HG03039 (cell line): ENCODE measurements around the gene PRDX1.

Experiments
- ATAC-seq: cut with Tn5 transposase; IDR thresholded peaks from one replicate; pipeline ENCODE4 v1.9.1; 2021; ENCODE audit warnings: mild to moderate bottlenecking, moderate library complexity; ENCODE audit not compliant: unreplicated experiment

PRDX1 gene

DNA sequence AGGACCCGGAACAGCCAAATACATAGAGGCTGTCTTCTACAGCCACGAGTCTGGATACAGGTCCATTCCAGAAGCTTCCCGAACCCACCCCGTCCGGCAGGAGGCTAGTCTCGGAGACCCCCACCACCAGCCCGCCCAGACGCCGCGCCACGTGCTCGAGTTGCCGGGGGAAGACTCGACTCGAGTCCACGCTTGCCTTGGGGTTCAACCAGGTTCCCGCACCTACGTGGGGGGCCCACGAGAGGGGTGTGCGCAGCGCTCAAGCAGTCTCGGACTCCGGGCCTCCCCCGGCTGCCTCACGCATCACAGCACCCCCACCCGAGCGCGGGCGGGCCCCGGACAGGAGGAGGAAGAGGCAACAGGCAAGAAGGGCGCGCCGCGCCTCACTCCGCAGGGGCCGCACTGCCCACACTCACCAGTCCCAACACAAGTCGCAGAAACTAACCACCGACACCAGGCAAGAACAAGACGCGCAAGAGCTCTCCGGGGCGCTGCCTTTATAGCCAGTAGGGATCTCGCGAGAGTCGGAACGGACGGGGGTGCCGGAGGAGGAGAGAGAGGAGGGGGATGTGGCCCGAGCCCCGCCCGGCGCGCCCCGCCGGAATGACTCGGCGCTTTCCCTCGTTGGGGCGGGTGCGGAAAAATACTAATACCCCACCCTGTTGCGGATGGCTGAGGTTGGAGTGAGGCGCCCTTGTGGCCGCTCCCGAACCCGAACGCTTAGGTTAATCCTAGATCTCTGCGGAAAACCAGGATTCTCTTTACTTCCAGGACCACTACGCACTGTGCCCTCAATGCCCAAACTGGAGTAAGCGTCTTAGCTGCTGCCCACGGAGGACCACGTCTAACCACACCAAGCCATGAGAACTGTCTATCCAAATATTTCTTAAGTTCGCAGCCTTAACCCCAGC is at the start of gene PRDX1:
TSS of gene PRDX1 (minus strand) at position 472 of the 911 bp plus-strand sequence. CDS start 2,841 bp downstream, outside the sequence.
- peak; percentile 70 for ATAC-seq

DNA sequence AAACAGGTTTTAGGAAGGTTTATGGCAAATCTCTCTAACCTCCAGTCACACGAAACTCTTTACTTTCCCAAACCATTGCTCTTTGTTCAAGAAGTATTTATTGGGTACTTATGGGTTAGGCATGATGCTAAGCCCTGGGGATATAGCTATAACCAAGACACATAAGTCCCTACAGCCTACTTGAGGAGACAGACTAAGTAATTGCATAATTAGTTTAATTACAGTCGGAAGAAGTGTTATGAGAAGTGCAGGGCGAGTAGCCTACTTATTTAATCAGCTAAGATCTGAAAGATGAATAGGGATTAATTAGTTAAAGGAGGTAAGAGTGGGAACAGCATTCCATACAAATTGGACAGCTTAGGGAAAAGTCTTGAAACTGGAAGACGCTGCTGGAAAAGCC is 48.9 kb upstream of the PRDX1 start:
- no peak for ATAC-seq

- no peak for ATAC-seq
These were observed 48.4 kb upstream of the PRDX1 start for GRCh38 chr1:45569962-45570581.

GRCh38 chr1:45569571-45569961 is 47.9 kb upstream of the PRDX1 start:
- ATAC-seq: no peak

- no peak for ATAC-seq
These were observed 46.7 kb upstream of the PRDX1 start for GRCh38 chr1:45568421-45568820.

- ATAC-seq: no peak
These were observed 46.2 kb upstream of the PRDX1 start for GRCh38 chr1:45567911-45568310.

GRCh38 chr1:45566722-45567121 is 45.0 kb upstream of the PRDX1 start:
- ATAC-seq: no peak

GRCh38 chr1:45563843-45564242 is 42.2 kb upstream of the PRDX1 start:
- no peak for ATAC-seq

GRCh38 chr1:45557422-45557944 is 35.8 kb upstream of the PRDX1 start:
- no peak for ATAC-seq

- no peak for ATAC-seq
These were observed 32.5 kb upstream of the PRDX1 start for GRCh38 chr1:45554198-45554597.

- no peak for ATAC-seq
These were observed 30.6 kb upstream of the PRDX1 start for GRCh38 chr1:45552331-45552730.

- no peak for ATAC-seq
These were observed 30.0 kb upstream of the PRDX1 start for GRCh38 chr1:45551684-45552083.

- peak; percentile 77 for ATAC-seq
These were observed 29.0 kb upstream of the PRDX1 start, which contains the start of gene AKR1A1 for GRCh38 chr1:45550401-45551351. Gene AKR1A1 (plus strand): TSS chr1:45550826. CDS start chr1:45561795, 10,969 bp downstream.

GRCh38 chr1:45545553-45546310 is 24.0 kb upstream of the PRDX1 start:
- ATAC-seq: no peak

GRCh38 chr1:45545019-45545493 is 23.4 kb upstream of the PRDX1 start:
- no peak for ATAC-seq

- no peak for ATAC-seq
These were observed 22.8 kb upstream of the PRDX1 start for GRCh38 chr1:45544530-45544929.

DNA sequence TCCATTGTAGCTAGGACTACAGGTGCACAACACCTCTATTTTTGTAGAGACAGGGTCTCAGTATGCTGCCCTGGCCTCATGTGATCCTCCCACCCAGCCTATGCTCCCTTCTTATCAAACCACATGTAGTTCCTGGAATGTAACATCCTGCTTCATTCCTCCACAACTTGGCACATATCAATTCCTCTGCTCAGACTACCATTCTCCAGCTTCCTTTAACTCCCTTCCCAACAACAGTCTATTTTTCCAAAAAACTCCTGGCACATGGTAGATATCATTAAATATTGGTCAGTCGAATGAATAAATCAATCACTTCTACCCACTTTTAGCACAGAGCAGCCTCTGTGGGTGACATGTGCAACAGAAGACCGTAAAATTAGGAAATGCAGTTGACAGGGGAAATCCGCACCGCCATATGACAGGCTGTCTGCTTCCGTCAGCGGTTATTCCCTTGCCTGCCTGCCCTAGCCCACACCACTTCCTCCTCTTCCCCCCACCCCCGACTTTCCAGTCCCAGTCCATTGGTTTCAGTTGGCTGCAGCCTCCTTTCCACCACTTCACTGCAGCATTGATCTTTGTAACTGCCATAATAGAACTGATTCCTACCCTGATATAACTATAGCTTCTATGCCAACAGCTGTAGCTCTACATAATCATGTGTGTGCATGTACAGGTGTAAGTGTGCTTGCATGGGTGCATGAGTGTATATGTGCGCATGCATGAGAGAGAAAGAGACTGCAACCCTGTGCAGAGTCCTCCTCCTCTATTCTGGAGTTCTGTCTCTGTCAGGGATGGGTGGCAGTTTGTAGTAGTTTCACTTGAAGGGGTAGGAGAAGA is 22.1 kb upstream of the PRDX1 start:
- ATAC-seq: no peak

DNA sequence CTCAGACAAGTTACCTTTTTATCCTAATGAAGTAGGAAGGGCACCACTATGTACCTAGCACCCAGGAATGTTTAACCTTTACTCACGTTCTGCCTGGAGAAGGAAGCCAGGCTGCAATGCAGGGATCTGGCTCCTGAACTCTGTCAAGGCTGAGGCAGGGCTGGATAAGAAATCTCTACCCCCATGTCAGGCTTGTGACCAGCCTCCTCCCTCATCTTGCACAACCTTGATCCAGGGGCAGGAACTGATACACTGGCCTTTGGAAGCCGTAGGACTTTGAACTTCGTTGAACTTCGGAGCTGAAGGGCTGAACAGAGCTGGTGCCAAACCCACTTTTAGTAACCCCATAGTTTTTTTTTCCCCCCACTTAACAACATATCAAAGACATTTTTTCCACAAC is 20.9 kb upstream of the PRDX1 start:
- ATAC-seq: no peak

- ATAC-seq: no peak
These were observed 19.5 kb upstream of the PRDX1 start for GRCh38 chr1:45541193-45541592.
